Measurements from ENCODE around the gene SOHLH1.

DNA sequence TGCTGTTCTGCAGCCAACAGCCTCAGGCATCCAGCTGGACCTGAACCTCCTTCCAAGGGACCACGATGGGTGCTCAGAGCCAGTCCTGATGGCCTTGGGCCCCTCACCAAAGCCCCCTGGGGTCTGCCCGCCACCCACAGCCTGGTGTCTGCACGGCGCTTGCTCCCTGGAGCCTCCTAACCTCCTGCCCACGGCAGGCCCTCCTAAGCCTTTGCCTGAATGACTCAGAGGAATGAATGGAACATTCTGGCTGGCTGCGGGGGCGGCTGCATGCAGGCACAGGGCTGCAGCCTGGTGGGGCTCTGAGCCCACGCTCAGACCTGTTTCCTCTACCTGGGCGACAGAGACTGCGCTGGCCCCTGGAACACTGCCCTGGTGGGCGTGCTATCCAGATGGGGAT is 6.9 kb downstream of the SOHLH1 start:
- TF ChIP-seq, protein P1, sequence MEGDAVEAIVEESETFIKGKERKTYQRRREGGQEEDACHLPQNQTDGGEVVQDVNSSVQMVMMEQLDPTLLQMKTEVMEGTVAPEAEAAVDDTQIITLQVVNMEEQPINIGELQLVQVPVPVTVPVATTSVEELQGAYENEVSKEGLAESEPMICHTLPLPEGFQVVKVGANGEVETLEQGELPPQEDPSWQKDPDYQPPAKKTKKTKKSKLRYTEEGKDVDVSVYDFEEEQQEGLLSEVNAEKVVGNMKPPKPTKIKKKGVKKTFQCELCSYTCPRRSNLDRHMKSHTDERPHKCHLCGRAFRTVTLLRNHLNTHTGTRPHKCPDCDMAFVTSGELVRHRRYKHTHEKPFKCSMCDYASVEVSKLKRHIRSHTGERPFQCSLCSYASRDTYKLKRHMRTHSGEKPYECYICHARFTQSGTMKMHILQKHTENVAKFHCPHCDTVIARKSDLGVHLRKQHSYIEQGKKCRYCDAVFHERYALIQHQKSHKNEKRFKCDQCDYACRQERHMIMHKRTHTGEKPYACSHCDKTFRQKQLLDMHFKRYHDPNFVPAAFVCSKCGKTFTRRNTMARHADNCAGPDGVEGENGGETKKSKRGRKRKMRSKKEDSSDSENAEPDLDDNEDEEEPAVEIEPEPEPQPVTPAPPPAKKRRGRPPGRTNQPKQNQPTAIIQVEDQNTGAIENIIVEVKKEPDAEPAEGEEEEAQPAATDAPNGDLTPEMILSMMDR (IDR thresholded peaks at IDR 0.05; ENCODE audit: insufficient read depth, low read length, poor library complexity, severe bottlenecking), result no peak
- TF ChIP-seq EZH2phosphoT487 (conservative IDR thresholded peaks at IDR 0.05; ENCODE audit: low read length), result no peak
